ENCODE results near the gene PINLYP.

DNA sequence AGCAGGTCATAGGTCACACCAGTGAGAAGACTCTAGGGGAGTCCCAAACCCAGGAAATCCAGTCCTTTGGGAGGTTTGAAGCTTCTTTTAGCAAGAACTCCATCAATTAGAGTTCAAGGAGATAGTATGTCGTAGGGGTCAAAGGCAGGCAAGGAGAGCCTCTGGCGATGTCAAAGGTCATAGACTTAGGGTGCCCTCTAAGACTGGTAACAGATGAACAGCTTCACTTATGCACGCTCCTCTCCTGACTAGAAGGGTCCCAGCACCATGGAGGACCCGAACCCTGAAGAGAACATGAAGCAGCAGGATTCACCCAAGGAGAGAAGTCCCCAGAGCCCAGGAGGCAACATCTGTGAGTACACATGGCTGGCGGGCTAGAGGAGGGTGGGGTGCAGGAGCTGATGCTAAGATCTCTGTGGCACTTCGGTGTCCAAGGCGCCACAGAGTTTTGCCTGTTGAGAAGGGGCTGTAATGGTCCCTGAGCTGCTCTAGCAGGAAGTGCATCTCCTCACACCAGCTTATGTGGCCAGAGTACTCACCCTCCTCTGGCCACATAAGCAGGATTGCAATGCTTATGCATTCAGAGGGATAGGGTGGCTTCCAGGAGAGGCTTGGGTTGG, 21.4 kb downstream of the PINLYP start:
- TF ChIP-seq EZH2 (IDR thresholded peaks at IDR 0.05; ENCODE audit: borderline replicate concordance, low read depth, low read length, severe bottlenecking): no peak
- TF ChIP-seq, protein P1, sequence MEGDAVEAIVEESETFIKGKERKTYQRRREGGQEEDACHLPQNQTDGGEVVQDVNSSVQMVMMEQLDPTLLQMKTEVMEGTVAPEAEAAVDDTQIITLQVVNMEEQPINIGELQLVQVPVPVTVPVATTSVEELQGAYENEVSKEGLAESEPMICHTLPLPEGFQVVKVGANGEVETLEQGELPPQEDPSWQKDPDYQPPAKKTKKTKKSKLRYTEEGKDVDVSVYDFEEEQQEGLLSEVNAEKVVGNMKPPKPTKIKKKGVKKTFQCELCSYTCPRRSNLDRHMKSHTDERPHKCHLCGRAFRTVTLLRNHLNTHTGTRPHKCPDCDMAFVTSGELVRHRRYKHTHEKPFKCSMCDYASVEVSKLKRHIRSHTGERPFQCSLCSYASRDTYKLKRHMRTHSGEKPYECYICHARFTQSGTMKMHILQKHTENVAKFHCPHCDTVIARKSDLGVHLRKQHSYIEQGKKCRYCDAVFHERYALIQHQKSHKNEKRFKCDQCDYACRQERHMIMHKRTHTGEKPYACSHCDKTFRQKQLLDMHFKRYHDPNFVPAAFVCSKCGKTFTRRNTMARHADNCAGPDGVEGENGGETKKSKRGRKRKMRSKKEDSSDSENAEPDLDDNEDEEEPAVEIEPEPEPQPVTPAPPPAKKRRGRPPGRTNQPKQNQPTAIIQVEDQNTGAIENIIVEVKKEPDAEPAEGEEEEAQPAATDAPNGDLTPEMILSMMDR (IDR thresholded peaks at IDR 0.05; ENCODE audit: extremely low read depth in 1 of 2, insufficient read depth in 1 of 2, low read depth in 1 of 2, low read length in 2 of 2): no peak
- no peak for TF ChIP-seq JUN (IDR thresholded peaks at IDR 0.05; ENCODE audit: borderline replicate concordance, insufficient read depth, insufficient read length, low read depth)
- no peak for TF ChIP-seq POLR2A (IDR thresholded peaks at IDR 0.05; ENCODE audit: low read depth, low read length)
- TF ChIP-seq POLR2AphosphoS5 (IDR thresholded peaks at IDR 0.05; ENCODE audit: insufficient read depth, low read depth, low read length): no peak

Measured in endothelial cell of umbilical vein (primary cell).